GM12873 (cell line): ENCODE measurements around the gene SLC38A3.

Experiments used
- CTCF ChIP-seq: IDR thresholded peaks from 2 replicates; pipeline ENCODE4 v1.5.1; 2012; ENCODE audit warnings: low read depth, mild to moderate bottlenecking, moderate library complexity, low read length, control low read depth; ENCODE audit not compliant: insufficient read depth; ENCODE audit errors: missing control alignments

SLC38A3 gene

GRCh38 chr3:50264964-50265485 lies 60.0 kb downstream of the SLC38A3 start:
- TF ChIP-seq CTCF, result no peak

DNA sequence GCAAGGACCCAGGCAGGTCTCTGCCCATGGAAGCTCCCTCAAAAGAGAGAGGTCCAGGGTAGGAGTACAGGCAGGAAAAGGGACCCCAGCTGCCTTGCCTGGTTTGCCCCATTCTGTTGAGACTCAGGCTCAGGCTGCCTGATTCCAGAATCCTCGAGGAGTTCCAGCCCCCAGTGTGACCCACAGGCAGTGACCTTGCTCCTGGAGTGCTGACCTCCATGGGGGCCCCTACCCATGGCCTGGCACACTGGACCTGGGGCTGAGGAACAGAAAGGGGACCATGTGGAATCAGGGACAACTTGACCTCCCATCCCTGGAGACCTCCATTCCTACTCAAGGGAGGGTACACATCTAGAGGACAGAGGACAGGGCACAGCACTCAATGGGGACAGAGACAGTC lies 60.5 kb downstream of the SLC38A3 start:
- TF ChIP-seq CTCF, result no peak

DNA sequence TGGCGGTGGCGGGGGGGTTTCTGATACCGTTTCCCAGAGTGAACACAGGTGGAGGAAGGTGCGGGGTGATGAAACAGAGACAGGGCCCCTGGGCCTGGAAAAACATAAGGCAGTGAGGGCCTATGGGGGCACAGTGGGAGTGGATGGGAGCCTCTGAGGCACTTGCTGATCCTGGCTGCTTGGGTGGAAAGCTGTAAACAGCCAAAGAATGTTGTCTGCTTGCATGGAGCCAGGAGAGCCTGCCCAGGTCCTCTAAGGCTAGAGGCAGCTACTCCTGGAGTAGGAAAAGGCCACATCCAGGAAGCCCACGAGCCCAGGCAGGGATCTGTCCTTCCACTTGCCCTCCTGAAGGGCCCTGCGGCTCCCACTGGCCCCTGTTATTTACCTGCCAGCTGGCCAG lies 60.9 kb downstream of the SLC38A3 start:
- no peak for TF ChIP-seq CTCF

DNA sequence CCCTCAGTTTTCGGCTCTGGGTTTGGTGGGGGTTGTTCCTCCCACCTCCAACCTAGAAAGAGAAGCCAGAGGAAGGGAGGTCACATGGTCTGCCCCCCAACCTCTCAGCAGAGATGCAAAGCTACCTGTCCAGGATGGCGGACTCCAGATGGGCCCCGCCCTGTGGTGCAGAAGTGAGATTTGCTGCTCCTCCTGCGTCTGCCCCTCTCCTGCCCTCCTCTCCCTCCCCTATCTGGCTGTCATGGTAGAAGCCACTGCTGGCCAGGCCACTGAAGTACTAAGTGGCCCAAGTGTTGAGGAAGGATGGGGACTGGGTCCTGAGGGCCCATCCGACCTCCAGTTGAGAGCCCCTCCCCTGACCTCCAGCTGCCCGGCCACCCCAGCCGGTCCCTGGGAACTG lies 61.8 kb downstream of the SLC38A3 start:
- TF ChIP-seq CTCF, result no peak

DNA sequence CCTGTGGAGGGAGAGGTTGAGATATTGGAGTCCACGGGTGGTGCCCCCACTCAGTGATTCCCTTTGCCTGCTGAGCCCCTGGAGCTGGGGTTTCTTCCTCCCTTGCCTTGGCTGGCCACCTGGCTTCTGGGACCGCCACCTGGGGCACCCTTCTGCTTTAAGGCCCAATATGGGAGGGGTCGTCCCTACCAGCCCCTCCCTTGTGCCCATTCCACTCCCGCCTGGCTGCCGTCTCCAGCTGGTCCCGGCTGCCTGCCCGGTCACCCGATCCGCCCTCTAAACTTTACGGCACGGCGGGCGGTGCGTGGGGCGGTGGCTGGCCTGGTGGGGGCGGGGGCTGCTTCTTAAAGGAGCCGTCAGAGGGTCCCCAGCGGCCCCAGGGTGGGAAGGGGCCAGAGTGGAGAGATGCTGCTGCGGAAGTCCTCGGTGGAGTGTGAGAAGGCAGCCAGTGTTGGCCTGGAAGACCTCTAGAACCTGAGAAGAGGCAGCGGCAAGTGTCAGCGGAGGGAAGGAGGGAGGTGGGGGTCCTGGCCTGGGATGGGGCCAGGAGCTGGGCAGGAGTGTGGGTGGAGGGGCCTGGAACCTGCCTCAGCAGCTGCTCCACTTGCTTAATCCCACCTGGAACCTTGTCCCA lies 62.3 kb downstream of the SLC38A3 start:
- no peak for TF ChIP-seq CTCF

GRCh38 chr3:50268276-50268675 lies 63.2 kb downstream of the SLC38A3 start:
- TF ChIP-seq CTCF, result no peak

DNA sequence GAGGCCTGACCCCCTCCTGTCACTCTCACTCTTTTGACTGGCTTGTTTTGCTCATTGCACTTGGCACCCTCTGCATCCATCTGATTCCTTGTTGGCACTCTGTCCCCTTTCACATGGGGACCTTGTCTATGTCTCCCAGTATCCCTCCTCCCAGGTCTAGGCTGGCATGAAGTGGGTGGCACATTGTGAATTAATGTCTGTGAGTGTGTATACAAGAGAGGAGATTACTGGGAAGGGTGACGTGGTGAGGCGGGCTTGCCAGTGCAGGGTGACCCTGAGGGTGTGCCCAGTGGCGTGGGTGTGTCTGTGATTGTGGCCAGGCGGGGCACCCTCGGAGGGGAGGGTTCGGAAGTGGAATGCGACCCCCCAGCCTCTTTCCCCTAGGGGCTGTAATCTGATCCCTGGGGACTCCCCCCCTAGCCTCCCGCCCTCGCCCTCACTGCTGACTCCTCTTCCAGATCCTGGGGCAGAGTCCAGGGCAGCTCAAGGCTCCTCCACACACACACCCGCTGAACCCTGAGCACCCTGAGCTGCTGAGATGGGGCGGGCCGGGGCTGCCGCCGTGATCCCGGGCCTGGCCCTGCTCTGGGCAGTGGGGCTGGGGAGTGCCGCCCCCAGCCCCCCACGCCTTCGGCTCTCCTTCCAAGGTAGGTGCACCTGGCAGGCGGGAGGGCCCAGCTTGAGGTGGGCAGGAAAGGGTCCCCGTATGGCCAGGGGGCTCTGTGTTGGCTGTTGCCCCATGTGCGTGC lies 63.8 kb downstream of the SLC38A3 start, which contains the start of gene SEMA3B:
TSS of gene SEMA3B (plus strand) at position 445 of the 749 bp plus-strand sequence. CDS start at position 539, 94 bp downstream.
- no peak for TF ChIP-seq CTCF
